Endothelial cell of umbilical vein (primary cell): ENCODE measurements around the gene ENHO.

ENCODE experiments used
- EZH2 ChIP-seq: IDR thresholded peaks from 2 replicates; pipeline ENCODE4 v1.6.1; 2012; ENCODE audit warnings: borderline replicate concordance, low read depth, mild to moderate bottlenecking, moderate library complexity, low read length, inconsistent platforms; ENCODE audit not compliant: severe bottlenecking
- GATA2 ChIP-seq: IDR thresholded peaks from 2 replicates; pipeline ENCODE4 v1.7.0; 2011; ENCODE audit warnings: low read depth, mild to moderate bottlenecking, moderate library complexity, mixed read lengths, low read length; ENCODE audit not compliant: insufficient read length, insufficient read depth
- POLR2A ChIP-seq: IDR thresholded peaks from 2 replicates; pipeline ENCODE4 v1.6.1; 2012; ENCODE audit warnings: low read depth, mild to moderate bottlenecking, control low read depth, low read length
- POLR2AphosphoS5 ChIP-seq: IDR thresholded peaks from 2 replicates; pipeline ENCODE4 v1.6.1; 2012; ENCODE audit warnings: low read depth, mild to moderate bottlenecking, control low read depth, low read length, moderate library complexity; ENCODE audit not compliant: insufficient read depth
- TF ChIP-seq, protein P1 (sequence below), 2 donors: IDR thresholded peaks; 1 replicate in 1 of 2; 2 replicates in 1 of 2; pipeline ENCODE4 v1.5.1; 2011; ENCODE audit warnings: low read length in 2 of 2, mild to moderate bottlenecking in 2 of 2, moderate library complexity in 2 of 2, control low read depth in 1 of 2, inconsistent platforms in 1 of 2, low read depth in 1 of 2; ENCODE audit not compliant: insufficient read depth in 1 of 2; ENCODE audit errors: extremely low read depth in 1 of 2
- TF ChIP-seq, protein P2 (sequence below): IDR thresholded peaks from 2 replicates; pipeline ENCODE4 v1.6.1; 2011; ENCODE audit not compliant: insufficient read depth, insufficient read length

DNA sequence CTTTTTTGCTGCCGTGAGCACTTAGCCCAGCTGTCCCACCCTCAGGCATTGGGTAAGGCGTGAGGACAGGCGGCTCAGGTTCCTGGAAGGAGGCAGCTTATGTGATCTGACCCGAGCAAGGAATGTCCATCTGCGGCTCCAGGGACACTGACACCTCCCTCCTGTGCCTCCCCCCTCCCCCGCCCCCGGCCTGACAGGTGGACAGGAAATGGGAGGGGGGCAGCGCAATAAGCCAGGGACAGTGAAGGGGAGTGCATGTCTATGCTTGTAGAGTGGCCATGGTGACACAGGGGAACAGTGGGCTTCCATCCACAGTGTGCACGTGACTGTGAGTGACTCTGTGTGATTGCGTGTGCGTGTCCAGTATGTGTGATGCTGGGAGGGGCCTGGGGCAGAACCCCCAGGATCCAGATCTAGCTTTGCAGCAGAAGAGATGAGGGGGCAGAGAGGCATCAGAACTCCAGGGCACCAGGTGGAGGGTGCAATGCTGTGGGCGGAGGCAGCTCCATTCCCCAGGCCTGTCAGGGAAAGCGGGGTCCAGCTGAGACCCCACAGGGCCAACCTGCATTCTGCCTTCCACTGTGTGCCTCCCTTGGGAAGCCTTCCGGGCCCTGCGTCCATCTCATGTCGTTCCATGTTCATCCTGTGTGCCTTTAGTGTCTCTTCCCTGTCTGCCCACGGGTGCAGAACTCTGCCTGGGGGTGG, 36.3 kb upstream of the ENHO start:
- TF ChIP-seq POLR2A (no peak), EZH2 (no peak), GATA2 (no peak), POLR2AphosphoS5 (no peak)
- TF ChIP-seq, protein P1, sequence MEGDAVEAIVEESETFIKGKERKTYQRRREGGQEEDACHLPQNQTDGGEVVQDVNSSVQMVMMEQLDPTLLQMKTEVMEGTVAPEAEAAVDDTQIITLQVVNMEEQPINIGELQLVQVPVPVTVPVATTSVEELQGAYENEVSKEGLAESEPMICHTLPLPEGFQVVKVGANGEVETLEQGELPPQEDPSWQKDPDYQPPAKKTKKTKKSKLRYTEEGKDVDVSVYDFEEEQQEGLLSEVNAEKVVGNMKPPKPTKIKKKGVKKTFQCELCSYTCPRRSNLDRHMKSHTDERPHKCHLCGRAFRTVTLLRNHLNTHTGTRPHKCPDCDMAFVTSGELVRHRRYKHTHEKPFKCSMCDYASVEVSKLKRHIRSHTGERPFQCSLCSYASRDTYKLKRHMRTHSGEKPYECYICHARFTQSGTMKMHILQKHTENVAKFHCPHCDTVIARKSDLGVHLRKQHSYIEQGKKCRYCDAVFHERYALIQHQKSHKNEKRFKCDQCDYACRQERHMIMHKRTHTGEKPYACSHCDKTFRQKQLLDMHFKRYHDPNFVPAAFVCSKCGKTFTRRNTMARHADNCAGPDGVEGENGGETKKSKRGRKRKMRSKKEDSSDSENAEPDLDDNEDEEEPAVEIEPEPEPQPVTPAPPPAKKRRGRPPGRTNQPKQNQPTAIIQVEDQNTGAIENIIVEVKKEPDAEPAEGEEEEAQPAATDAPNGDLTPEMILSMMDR (IDR thresholded peaks at IDR 0.05; ENCODE audit: extremely low read depth in 1 of 2, insufficient read depth in 1 of 2, low read depth in 1 of 2, low read length in 2 of 2): no peak
- TF ChIP-seq, protein P2, sequence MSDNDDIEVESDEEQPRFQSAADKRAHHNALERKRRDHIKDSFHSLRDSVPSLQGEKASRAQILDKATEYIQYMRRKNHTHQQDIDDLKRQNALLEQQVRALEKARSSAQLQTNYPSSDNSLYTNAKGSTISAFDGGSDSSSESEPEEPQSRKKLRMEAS: no peak
